ENCODE measurements around the gene AJAP1. TPM values are rescaled to one million over a fixed set of nuclear protein-coding genes. Genes with fewer than 3 reads are reported as not detected.

AJAP1 gene
- total and polyA plus RNA-seq, 2 of the 8 experiments (the other 6 are each of a cell fraction or from before 2014, with no cell fraction given) = 1.9 to 6.2 TPM

- TF ChIP-seq, protein P1, sequence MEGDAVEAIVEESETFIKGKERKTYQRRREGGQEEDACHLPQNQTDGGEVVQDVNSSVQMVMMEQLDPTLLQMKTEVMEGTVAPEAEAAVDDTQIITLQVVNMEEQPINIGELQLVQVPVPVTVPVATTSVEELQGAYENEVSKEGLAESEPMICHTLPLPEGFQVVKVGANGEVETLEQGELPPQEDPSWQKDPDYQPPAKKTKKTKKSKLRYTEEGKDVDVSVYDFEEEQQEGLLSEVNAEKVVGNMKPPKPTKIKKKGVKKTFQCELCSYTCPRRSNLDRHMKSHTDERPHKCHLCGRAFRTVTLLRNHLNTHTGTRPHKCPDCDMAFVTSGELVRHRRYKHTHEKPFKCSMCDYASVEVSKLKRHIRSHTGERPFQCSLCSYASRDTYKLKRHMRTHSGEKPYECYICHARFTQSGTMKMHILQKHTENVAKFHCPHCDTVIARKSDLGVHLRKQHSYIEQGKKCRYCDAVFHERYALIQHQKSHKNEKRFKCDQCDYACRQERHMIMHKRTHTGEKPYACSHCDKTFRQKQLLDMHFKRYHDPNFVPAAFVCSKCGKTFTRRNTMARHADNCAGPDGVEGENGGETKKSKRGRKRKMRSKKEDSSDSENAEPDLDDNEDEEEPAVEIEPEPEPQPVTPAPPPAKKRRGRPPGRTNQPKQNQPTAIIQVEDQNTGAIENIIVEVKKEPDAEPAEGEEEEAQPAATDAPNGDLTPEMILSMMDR (IDR thresholded peaks at IDR 0.05; ENCODE audit: control extremely low read depth in 1 of 3, insufficient read depth in 1 of 3, low read depth in 1 of 3, low read length in 3 of 3) = no peak
Observed at GRCh38 chr1:4775506-4775905, 121.1 kb downstream of the AJAP1 start (continued).

Data from H1 (cell line).